Right atrium auricular region (tissue), 2 donors: ENCODE results near the gene LRFN2. TPM values are rescaled to one million over a fixed set of nuclear protein-coding genes. Genes with fewer than 3 reads are reported as not detected.
A peak's percentile ranks its signal among the peaks of the same experiment; 100 is the strongest.

Experiments
- DNase-seq: peaks from one replicate; pipeline ENCODE4 v3.0.0-alpha.2; 2019; ENCODE audit warnings: low spot score
- H3K27ac ChIP-seq, 2 donors: fragments of 200-600 bp; sonication (generic); 1 replicate in 1 of 2; 2 replicates in 1 of 2; pipeline ENCODE4 v1.5.1; 2016 to 2019
- H3K27me3 ChIP-seq, 2 donors: fragments of 200-600 bp; sonication (generic); one replicate each; pipeline versions ENCODE4 v1.5.1 to v1.6.0; 2017 to 2019
- H3K36me3 ChIP-seq: fragments of 200-600 bp; sonication (generic); one replicate; pipeline ENCODE4 v1.5.1; 2016
- H3K4me1 ChIP-seq, 2 donors: fragments of 200-600 bp; sonication (generic); one replicate each; pipeline versions ENCODE4 v1.5.1 to v1.6.0; 2017 to 2019
- H3K4me3 ChIP-seq, 2 donors: fragments of 200-600 bp; sonication (generic); 1 replicate in 1 of 2; 2 replicates in 1 of 2; pipeline ENCODE4 v1.5.1; 2017 to 2019; ENCODE audit warnings: mild to moderate bottlenecking in 1 of 2, moderate library complexity in 1 of 2
- H3K9me3 ChIP-seq, 2 donors: fragments of 200-600 bp; sonication (generic); one replicate each; pipeline ENCODE4 v1.5.1; 2019
- total RNA-seq, 2 donors: library from RNA; depleted of rRNA; stranded (reverse); fragments of >200 nt; gene quantifications; one replicate each; pipeline ENCODE4 v1.1.0, GENCODE V29; 2016
- TF ChIP-seq, protein P1 (sequence below), 2 donors: fragments of 200-600 bp; sonication (generic); IDR thresholded peaks; one replicate each; pipeline ENCODE4 v1.5.1; 2019; ENCODE audit warnings: antibody characterized with exemption in 2 of 2

LRFN2 gene
- total RNA-seq, result not detected

DNA sequence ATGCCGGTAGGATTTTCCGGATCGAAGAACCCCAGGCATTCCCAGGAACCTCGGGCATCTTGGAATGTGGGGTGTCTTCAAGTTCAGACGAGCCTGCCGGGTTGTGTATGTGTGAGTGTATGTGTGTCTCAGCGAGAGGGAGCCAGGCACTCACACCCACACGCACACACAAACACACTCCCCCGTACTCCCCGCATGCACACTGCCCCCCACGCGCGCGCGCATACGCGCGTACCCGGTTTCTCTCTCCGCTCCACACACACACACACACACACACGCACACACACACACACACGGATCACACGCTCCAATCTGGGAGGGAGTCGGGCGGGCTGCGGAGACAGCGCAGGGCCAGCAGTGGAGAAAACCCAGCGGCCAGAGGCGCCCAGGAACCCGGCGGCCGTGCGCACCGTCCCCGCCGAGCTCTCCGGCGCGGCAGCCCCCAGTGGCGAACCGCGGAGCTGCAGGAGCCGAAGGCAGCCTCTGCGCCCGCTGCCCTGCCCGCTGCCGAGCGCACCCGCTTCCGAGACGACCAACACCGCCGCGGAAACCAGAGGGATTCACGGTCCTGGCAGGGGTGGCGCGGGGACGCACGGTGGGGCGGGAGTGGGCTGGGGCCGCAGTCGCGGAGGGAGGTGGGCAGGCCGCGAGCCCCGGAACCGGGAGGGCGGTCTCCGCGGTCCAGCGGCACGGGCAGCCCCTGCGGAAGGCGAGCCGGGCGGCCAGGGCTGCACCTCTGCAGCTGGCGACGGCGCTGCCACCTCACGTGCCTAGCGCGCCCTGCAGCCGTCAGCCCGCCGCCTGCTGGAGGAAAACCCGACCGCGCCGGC lies at the start of gene LRFN2:
Gene LRFN2, minus strand, starts transcription at position 125 of the 830 bp plus-strand sequence.
- Histone ChIP-seq H3K36me3 (no peaks in the 10 kb centered on the region), H3K27me3 (no peaks in the 10 kb centered on the region)

DNA sequence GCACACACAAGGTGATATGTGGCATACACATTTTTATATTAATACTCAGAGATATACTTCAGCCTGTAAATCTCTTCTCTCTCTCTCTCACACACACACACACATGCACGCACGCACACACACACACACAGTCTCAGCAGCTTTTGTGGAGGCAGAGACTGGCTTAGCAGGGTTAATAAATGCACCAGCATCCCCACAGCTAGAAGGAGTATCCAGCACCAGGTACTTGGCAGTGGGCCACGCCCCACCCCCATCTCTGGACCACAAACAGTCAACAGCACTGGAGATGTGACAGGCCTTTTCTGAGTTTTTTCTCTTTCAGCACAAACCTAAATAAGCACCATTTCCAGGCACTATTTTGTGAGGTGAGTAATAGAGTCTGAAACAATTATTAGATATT lies 47.3 kb upstream of the LRFN2 start:
- DNase-seq, result no peak
- TF ChIP-seq, protein P1, sequence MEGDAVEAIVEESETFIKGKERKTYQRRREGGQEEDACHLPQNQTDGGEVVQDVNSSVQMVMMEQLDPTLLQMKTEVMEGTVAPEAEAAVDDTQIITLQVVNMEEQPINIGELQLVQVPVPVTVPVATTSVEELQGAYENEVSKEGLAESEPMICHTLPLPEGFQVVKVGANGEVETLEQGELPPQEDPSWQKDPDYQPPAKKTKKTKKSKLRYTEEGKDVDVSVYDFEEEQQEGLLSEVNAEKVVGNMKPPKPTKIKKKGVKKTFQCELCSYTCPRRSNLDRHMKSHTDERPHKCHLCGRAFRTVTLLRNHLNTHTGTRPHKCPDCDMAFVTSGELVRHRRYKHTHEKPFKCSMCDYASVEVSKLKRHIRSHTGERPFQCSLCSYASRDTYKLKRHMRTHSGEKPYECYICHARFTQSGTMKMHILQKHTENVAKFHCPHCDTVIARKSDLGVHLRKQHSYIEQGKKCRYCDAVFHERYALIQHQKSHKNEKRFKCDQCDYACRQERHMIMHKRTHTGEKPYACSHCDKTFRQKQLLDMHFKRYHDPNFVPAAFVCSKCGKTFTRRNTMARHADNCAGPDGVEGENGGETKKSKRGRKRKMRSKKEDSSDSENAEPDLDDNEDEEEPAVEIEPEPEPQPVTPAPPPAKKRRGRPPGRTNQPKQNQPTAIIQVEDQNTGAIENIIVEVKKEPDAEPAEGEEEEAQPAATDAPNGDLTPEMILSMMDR (IDR thresholded peaks at IDR 0.05), result no peak
- Histone ChIP-seq H3K9me3 (no peaks in the 10 kb centered on the region), H3K36me3 (no peaks in the 10 kb centered on the region), H3K4me1 (no peaks in the 10 kb centered on the region), H3K27me3 (no peaks in the 10 kb centered on the region), H3K4me3 (no peak overlapping the region), H3K27ac (no peak overlapping the region)

More for the DNA sequence above, at the start of gene LRFN2:
- Histone ChIP-seq H3K27ac (no peak within 1 kb of the TSS), H3K4me3 (peak within 1 kb of the TSS; percentile 9 to 47), H3K4me1 (peaks cover 0 to 18% of the 10 kb centered on the region in 2 donors), H3K9me3 (no peaks in the 10 kb centered on the region)
- DNase-seq, result no peak
- TF ChIP-seq, protein P1 (IDR thresholded peaks at IDR 0.05), result peak; percentile 76 to 86

- Histone ChIP-seq H3K27ac (no peak overlapping the region), H3K9me3 (no peaks in the 10 kb centered on the region), H3K27me3 (no peaks in the 10 kb centered on the region), H3K36me3 (no peaks in the 10 kb centered on the region), H3K4me1 (no peaks in the 10 kb centered on the region), H3K4me3 (no peak overlapping the region)
- no peak for DNase-seq
- TF ChIP-seq, protein P1 (IDR thresholded peaks at IDR 0.05), result no peak
Measured at GRCh38 chr6:40631744-40632143, 44.6 kb upstream of the LRFN2 start.

DNA sequence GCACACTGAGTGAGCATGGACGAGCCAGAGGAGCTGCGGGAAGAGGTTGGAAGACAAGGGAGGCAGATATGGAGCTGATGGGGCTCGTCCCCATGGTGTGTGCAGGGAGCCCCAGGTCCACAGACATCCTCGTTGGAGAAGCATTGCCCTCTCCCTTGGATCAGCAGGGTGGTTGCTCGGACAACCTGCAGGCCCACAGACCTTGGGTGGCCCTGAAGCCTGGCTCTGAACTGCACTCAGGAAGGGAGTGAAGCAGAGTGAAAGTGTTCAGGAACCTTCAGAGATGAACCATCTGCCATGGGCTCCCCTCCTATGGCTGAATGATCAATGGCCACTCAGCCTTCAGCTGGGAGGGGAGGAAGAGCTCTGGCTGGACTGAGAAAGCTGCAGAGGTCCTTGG lies 43.3 kb upstream of the LRFN2 start:
- H3K36me3 ChIP-seq, result no peaks in the 10 kb centered on the region
- TF ChIP-seq, protein P1 (IDR thresholded peaks at IDR 0.05), result no peak
- no peak for DNase-seq
- no peak overlapping the region for H3K4me3 ChIP-seq
- H3K27ac ChIP-seq, result no peak overlapping the region
- no peaks in the 10 kb centered on the region for H3K9me3 ChIP-seq
- H3K27me3 ChIP-seq, result no peaks in the 10 kb centered on the region
- H3K4me1 ChIP-seq, result no peaks in the 10 kb centered on the region

DNA sequence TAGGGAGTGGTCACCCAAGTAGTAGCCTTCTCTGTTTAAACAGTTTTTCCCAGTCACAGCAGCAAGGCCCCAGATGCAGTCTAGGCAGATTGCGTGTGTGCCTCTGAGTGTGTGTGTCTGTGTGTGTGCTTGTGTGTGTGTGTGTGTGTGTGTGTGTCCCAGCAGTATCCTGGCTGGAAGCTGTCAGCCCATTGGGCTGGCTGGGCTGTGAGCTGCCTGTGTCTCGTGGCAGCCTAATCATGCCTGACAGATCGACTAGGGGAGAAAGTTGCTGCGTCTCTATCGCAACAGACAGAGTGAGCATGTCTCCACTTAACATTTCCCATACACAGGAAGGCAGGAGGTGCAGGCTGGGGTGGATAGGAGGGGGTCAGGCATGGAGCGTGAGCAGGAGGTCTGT lies 42.9 kb upstream of the LRFN2 start:
- Histone ChIP-seq H3K9me3 (no peaks in the 10 kb centered on the region), H3K27ac (no peak overlapping the region), H3K27me3 (no peaks in the 10 kb centered on the region), H3K36me3 (no peaks in the 10 kb centered on the region), H3K4me3 (no peak overlapping the region), H3K4me1 (no peaks in the 10 kb centered on the region)
- TF ChIP-seq, protein P1 (IDR thresholded peaks at IDR 0.05), result no peak
- DNase-seq, result no peak
